AG10803 (cell line): Measurements from ENCODE around the gene FBXO11.
"Not testable (repeated sequence)": the region's sequence is repeated elsewhere in the genome, so short reads cannot be mapped to it uniquely, and the experiment has no call there.

Experiments
- DNase-seq: peaks from one replicate; pipeline ENCODE4 v3.0.0; 2010; ENCODE audit warnings: low read depth
- H3K4me3 ChIP-seq: 2 replicates; pipeline ENCODE4 v1.5.1; 2011; ENCODE audit warnings: mild to moderate bottlenecking, low read length, control low read depth
- CTCF ChIP-seq: conservative IDR thresholded peaks from 2 replicates; pipeline ENCODE4 v1.5.1; 2011; ENCODE audit warnings: mild to moderate bottlenecking, low read length, control low read depth, inconsistent platforms

FBXO11 gene

DNA sequence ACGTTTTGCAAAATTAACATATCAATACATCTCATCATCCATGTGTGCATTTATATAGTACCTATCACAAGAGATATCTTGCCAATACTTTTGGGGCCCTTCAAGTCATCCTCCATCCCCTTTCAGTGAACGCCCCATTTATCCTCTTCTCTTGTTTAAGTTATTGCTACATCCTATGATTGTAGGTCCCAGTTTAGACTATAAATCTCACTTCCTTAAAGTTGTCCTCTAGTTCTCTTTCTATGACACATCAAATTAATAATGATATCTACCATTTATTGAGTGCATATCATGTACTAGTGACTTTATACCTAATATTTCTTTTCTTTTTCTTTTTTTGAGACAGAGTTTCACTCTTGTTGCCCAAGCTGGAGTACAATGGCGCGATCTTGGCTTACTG, 28.8 kb upstream of the FBXO11 start:
- TF ChIP-seq CTCF, result no peak
- no peak for DNase-seq
- no peak overlapping the region for H3K4me3 ChIP-seq

DNA sequence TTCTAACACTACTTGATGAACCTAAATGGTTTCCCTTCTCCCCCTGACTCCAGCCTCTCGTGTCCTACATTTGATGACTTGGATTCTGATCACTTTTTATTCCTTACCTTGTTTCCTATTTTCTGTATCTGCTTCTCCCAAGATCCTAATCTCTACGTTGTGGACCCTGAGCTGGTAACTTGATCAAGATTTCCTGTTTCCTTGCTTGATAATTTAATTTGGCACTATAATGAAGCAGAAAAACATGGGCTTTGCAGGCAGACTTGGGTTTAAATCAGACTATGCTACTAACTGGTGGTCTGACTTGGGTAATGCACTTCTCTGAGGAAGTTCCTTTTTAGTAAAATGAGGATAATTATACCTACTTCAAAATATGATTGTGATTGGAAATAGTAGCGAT, 11.7 kb upstream of the FBXO11 start:
- no peak overlapping the region for H3K4me3 ChIP-seq
- no peak for DNase-seq
- TF ChIP-seq CTCF, result no peak

- DNase-seq, result no peak
- H3K4me3 ChIP-seq, result no peak overlapping the region
- no peak for TF ChIP-seq CTCF
Observed at GRCh38 chr2:47917276-47917961, 11.1 kb upstream of the FBXO11 start.

DNA sequence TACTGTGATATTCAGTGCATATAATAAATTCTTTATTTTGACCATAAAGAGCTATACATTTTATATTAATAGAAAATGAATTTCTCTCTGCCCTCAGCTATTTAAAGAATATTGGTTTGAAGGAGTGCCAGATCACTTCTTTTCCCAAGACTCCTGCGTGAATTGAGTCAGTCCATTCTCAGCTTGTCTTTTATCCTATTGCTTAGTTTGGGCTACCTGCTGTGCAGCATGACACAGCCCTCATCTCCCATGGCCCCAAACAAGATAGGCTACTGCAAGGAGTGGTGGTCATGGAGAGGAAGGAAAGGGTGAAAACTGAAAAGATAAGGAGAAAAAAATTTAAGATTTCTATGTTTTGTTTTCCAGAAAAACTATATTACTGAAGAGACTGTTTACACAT, 10.1 kb upstream of the FBXO11 start:
- H3K4me3 ChIP-seq, result no peak overlapping the region
- DNase-seq, result no peak
- no peak for TF ChIP-seq CTCF

DNA sequence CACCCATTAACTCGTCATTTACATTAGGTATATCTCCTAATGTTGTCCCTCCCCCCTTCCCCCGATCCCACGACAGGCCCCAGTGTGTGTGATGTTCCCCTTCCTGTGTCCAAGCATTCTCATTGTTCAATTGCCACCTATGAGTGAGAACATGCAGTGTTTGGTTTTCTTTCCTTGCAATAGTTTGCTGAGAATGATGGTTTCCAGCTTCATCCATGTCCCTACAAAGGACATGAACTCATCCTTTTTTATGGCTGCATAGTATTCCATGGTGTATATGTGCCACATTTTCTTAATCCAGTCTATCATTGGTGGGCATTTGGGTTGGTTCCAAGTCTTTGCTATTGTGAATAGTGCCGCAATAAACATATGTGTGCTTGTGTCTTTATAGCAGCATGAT, 4.4 kb upstream of the FBXO11 start:
- H3K4me3 ChIP-seq, DNase-seq: not testable (repeated sequence)

- TF ChIP-seq CTCF, result no peak
Observed at GRCh38 chr2:47908682-47909081, 2.4 kb upstream of the FBXO11 start.

DNA sequence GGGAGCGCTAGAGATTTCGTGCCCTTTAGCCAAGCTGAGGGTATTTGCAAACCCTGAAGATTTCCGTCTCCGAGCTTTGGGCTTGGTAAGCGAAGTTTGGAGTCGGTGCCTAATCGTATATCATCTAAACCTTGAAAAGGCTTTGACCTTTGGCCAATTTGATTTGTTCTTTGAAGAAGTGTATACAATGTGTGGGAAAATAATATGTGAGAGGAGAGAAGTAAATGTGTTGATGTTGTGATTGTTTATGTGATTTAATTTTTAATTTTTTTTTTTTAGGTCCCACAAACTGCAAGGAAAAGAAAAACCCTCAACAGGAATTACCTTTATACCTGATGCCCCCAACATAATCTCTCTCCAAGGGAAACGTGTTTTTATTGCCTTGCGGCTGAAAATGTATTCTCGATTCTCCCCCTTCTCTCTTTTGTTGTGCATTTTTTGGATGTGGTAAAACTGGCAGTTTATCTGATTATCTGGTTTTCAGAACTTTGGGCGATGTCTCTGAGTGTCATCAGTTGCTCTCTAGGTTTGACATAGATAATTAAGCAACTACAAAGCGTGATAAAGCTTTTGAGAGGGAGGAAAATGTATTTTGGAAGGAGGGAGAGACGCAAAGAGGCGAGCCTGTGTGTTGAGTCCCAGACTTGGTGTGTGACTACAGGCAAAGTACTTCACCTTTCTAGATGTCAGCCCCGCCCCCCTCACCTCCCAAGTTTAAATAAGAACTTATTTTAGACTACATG, 912 bp upstream of the FBXO11 start:
- TF ChIP-seq CTCF, result peak; percentile 78; the same call in 1 of the 2 replicates
- peak; percentile 35 for DNase-seq
- H3K4me3 ChIP-seq, result peak overlapping the region; percentile 58

More at GRCh38 chr2:47908682-47909081, 2.4 kb upstream of the FBXO11 start:
- H3K4me3 ChIP-seq, result no peak overlapping the region
- DNase-seq, result no peak
